Activated T-helper 2 cell treated with anti-CD3 and anti-CD28 coated beads, Interferon-gamma antibody, Interleukin-2, Interleukin-4, amounts not matched to agents 10 μg/mL and 5 μg/mL and 100 μg/mL, durations not matched to agents 14 hours and 24 hours and 36 hours (primary cell): Measurements from ENCODE around the gene MB21D2. TPM values are rescaled to one million over a fixed set of nuclear protein-coding genes. Genes with fewer than 3 reads are reported as not detected.

Experiments
- DNase-seq: peaks from one replicate; pipeline ENCODE4 v3.0.0; 2021; ENCODE audit warnings: low spot score
- H3K27ac Mint-ChIP-seq: one replicate; pipeline ENCODE4 v1.8.0; 2021; ENCODE audit warnings: mixed read lengths
- H3K27me3 Mint-ChIP-seq: one replicate; pipeline ENCODE4 v1.8.0; 2021; ENCODE audit warnings: low read depth, mixed read lengths
- H3K36me3 Mint-ChIP-seq: one replicate; pipeline ENCODE4 v1.8.0; 2021; ENCODE audit warnings: low read depth, mixed read lengths
- H3K4me1 Mint-ChIP-seq: one replicate; pipeline ENCODE4 v1.8.0; 2021; ENCODE audit warnings: low read depth, mixed read lengths
- H3K4me3 Mint-ChIP-seq: one replicate; pipeline ENCODE4 v1.8.0; 2021; ENCODE audit warnings: low read depth, mild to moderate bottlenecking, moderate library complexity, mixed read lengths
- H3K9me3 Mint-ChIP-seq: one replicate; pipeline ENCODE4 v1.8.0; 2021; ENCODE audit warnings: mixed read lengths
- intact Hi-C: fragments of 100-400 bp; cut with micrococcal nuclease; formaldehyde crosslinking; loops from one replicate; pipeline ENCODE4 v1.15.1; 2023
- total RNA-seq: library from RNA; stranded (reverse); gene quantifications from 2 replicates; pipeline ENCODE4 v1.2.3, GENCODE V29; 2022

The MB21D2 gene
- total RNA-seq, 1 donor from 2014 or later, result 17.7 TPM

GRCh38 chr3:192831111-192831644 is 86.5 kb downstream of the MB21D2 start:
- no peak for DNase-seq
- Mint-ChIP-seq H3K27ac (peak overlapping the region; percentile 77), H3K9me3 (peaks cover 6% of the 10 kb centered on the region), H3K27me3 (no peaks in the 10 kb centered on the region), H3K4me1 (peaks cover 38% of the 10 kb centered on the region), H3K4me3 (no peak overlapping the region), H3K36me3 (peaks cover 11% of the 10 kb centered on the region)
- intact Hi-C loops, result loop anchor here (1.0 to 5.0 kb wide), 6 partner anchors 12 to 86 kb away; partner anchors contain the start of gene MB21D2

- intact Hi-C loops, result loop anchor here (1.0 to 5.0 kb wide), 6 partner anchors 11 to 87 kb away; partner anchors contain the start of gene MB21D2
- H3K27me3 Mint-ChIP-seq, result no peaks in the 10 kb centered on the region
These were observed 87.2 kb downstream of the MB21D2 start for GRCh38 chr3:192830291-192831110.

GRCh38 chr3:192827863-192828594 is 89.6 kb downstream of the MB21D2 start:
- peaks cover 6% of the 10 kb centered on the region for H3K36me3 Mint-ChIP-seq
- no peak for DNase-seq
- H3K27ac Mint-ChIP-seq, result no peak overlapping the region
- intact Hi-C loops, result no loop called here
- no peaks in the 10 kb centered on the region for H3K27me3 Mint-ChIP-seq
- H3K9me3 Mint-ChIP-seq, result peaks cover 6% of the 10 kb centered on the region
- H3K4me1 Mint-ChIP-seq, result peaks cover 24% of the 10 kb centered on the region
- no peak overlapping the region for H3K4me3 Mint-ChIP-seq

More at GRCh38 chr3:192830291-192831110, 87.2 kb downstream of the MB21D2 start:
- DNase-seq, result no peak
- peaks cover 8% of the 10 kb centered on the region for H3K36me3 Mint-ChIP-seq
- H3K4me1 Mint-ChIP-seq, result peaks cover 35% of the 10 kb centered on the region
- H3K9me3 Mint-ChIP-seq, result peaks cover 6% of the 10 kb centered on the region
- H3K27ac Mint-ChIP-seq, result peak overlapping the region; percentile 77
- no peak overlapping the region for H3K4me3 Mint-ChIP-seq

GRCh38 chr3:192827208-192827607 is 90.4 kb downstream of the MB21D2 start:
- H3K36me3 Mint-ChIP-seq, result peaks cover 6% of the 10 kb centered on the region
- peaks cover 22% of the 10 kb centered on the region for H3K4me1 Mint-ChIP-seq
- DNase-seq, result no peak
- no peak overlapping the region for H3K27ac Mint-ChIP-seq
- intact Hi-C loops, result no loop called here
- H3K4me3 Mint-ChIP-seq, result no peak overlapping the region
- H3K27me3 Mint-ChIP-seq, result no peaks in the 10 kb centered on the region
- H3K9me3 Mint-ChIP-seq, result peaks cover 6% of the 10 kb centered on the region

- Mint-ChIP-seq H3K4me1 (peaks cover 19% of the 10 kb centered on the region), H3K27ac (no peak overlapping the region), H3K27me3 (no peaks in the 10 kb centered on the region), H3K36me3 (peaks cover 6% of the 10 kb centered on the region), H3K4me3 (no peak overlapping the region), H3K9me3 (peaks cover 6% of the 10 kb centered on the region)
- intact Hi-C loops, result no loop called here
- no peak for DNase-seq
These were observed 91.2 kb downstream of the MB21D2 start for GRCh38 chr3:192826214-192827006.

GRCh38 chr3:192825657-192826200 is 91.9 kb downstream of the MB21D2 start:
- no peak for DNase-seq
- Mint-ChIP-seq H3K4me1 (peaks cover 19% of the 10 kb centered on the region), H3K27ac (no peak overlapping the region), H3K27me3 (no peaks in the 10 kb centered on the region), H3K36me3 (peaks cover 6% of the 10 kb centered on the region), H3K9me3 (peaks cover 6% of the 10 kb centered on the region), H3K4me3 (no peak overlapping the region)
- intact Hi-C loops, result no loop called here

- intact Hi-C loops, result no loop called here
- Mint-ChIP-seq H3K4me3 (no peak overlapping the region), H3K27ac (no peak overlapping the region), H3K9me3 (peaks cover 6% of the 10 kb centered on the region), H3K27me3 (no peaks in the 10 kb centered on the region), H3K4me1 (peaks cover 15% of the 10 kb centered on the region), H3K36me3 (peaks cover 3% of the 10 kb centered on the region)
- DNase-seq, result no peak
These were observed 92.4 kb downstream of the MB21D2 start for GRCh38 chr3:192825216-192825615.

GRCh38 chr3:192824313-192824712 is 93.3 kb downstream of the MB21D2 start:
- no peak for DNase-seq
- intact Hi-C loops, result no loop called here
- Mint-ChIP-seq H3K4me3 (no peak overlapping the region), H3K36me3 (peaks cover 3% of the 10 kb centered on the region), H3K27me3 (no peaks in the 10 kb centered on the region), H3K4me1 (peaks cover 24% of the 10 kb centered on the region), H3K27ac (no peak overlapping the region), H3K9me3 (peaks cover 6% of the 10 kb centered on the region)

GRCh38 chr3:192821161-192821560 is 96.5 kb downstream of the MB21D2 start:
- H3K36me3 Mint-ChIP-seq, result no peaks in the 10 kb centered on the region
- no peaks in the 10 kb centered on the region for H3K9me3 Mint-ChIP-seq
- no peak overlapping the region for H3K27ac Mint-ChIP-seq
- no peak for DNase-seq
- peaks cover 46% of the 10 kb centered on the region for H3K4me1 Mint-ChIP-seq
- intact Hi-C loops, result no loop called here
- no peak overlapping the region for H3K4me3 Mint-ChIP-seq
- no peaks in the 10 kb centered on the region for H3K27me3 Mint-ChIP-seq

GRCh38 chr3:192820161-192820560 is 97.5 kb downstream of the MB21D2 start:
- Mint-ChIP-seq H3K27me3 (no peaks in the 10 kb centered on the region), H3K36me3 (no peaks in the 10 kb centered on the region), H3K9me3 (no peaks in the 10 kb centered on the region), H3K27ac (no peak overlapping the region), H3K4me1 (peaks cover 44% of the 10 kb centered on the region), H3K4me3 (no peak overlapping the region)
- intact Hi-C loops, result no loop called here
- DNase-seq, result no peak

- Mint-ChIP-seq H3K4me3 (no peak overlapping the region), H3K36me3 (no peaks in the 10 kb centered on the region), H3K4me1 (peaks cover 44% of the 10 kb centered on the region), H3K27ac (peak overlapping the region; percentile 83), H3K27me3 (peaks cover 2% of the 10 kb centered on the region), H3K9me3 (no peaks in the 10 kb centered on the region)
- no peak for DNase-seq
- intact Hi-C loops, result loop anchor here (1.0 kb wide), 4 partner anchors 12 to 99 kb away; no protein-coding TSS in a partner anchor
These were observed 98.6 kb downstream of the MB21D2 start for GRCh38 chr3:192819001-192819569.

- Mint-ChIP-seq H3K27ac (peak overlapping the region; percentile 54), H3K27me3 (peaks cover 2% of the 10 kb centered on the region), H3K9me3 (no peaks in the 10 kb centered on the region), H3K36me3 (no peaks in the 10 kb centered on the region), H3K4me1 (peaks cover 47% of the 10 kb centered on the region), H3K4me3 (no peak overlapping the region)
- no peak for DNase-seq
- intact Hi-C loops, result no loop called here
These were observed 99.5 kb downstream of the MB21D2 start for GRCh38 chr3:192818126-192818525.
